ENCODE data around the gene ARL2. TPM values are rescaled to one million over a fixed set of nuclear protein-coding genes. Genes with fewer than 3 reads are reported as not detected.

The ARL2 gene
- total and polyA plus RNA-seq, 2 donors (not counting 3 experiments of a cell fraction or from before 2014, with no cell fraction given) = 109 to 259 TPM

DNA sequence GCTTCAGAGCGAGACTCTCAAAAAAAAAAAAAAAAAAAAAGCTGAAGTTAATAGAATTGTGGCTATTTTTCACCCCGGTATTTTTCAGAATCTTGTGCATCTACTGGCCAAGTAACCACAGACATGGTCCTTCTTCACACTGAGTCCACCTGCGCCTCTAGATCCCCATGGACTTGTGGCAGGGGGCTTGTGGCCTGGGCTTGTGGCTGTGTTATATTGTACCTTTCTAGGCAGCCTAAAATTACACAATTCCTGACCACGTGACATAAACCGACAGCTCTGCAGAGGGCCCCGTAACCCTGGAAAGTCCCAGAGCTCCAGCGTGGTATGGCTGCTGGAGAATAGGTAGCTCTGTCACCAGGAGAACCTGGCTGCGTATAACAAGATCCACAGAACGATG, 55.3 kb downstream of the ARL2 start:
- Histone ChIP-seq H3K4me2 (ENCODE audit: insufficient read depth, low read length) (no peak overlapping the region), H3K9me3 (replicated peaks; ENCODE audit: control insufficient read depth, insufficient read depth, low read length) (no peaks in the 10 kb centered on the region), H2AFZ (ENCODE audit: low read depth, low read length) (no peak overlapping the region), H4K20me1 (replicated peaks; ENCODE audit: control insufficient read depth, extremely low read depth, insufficient read depth, low read length) (no peaks in the 10 kb centered on the region), H3K4me3 (replicated peaks in 1 of 3; ENCODE audit: insufficient read depth in 1 of 3, low read depth in 1 of 3, low read length in 3 of 3) (no peak overlapping the region), H3K9me1 (replicated peaks; ENCODE audit: control insufficient read depth, extremely low read depth, insufficient read depth, low read length) (no peaks in the 10 kb centered on the region), H3K36me3 (ENCODE audit: control insufficient read depth in 2 of 2, extremely low read depth in 1 of 2, insufficient read depth in 2 of 2, low read length in 2 of 2) (no peaks in the 10 kb centered on the region), H3K27me3 (ENCODE audit: control insufficient read depth in 2 of 2, insufficient read depth in 2 of 2, low read length in 2 of 2) (no peaks in the 10 kb centered on the region), H3K9ac (replicated peaks; ENCODE audit: extremely low read depth, insufficient read depth, low read length) (no peak overlapping the region), H3K4me1 (ENCODE audit: control insufficient read depth, extremely low read depth, insufficient read depth, low read length) (no peaks in the 10 kb centered on the region), H3K27ac (ENCODE audit: insufficient read depth, low read depth, low read length) (no peak overlapping the region), H3K79me2 (ENCODE audit: control insufficient read depth, insufficient read depth, low read length) (no peaks in the 10 kb centered on the region)
- dilution Hi-C loops (cut with MboI; ENCODE audit: extremely low pct_ligation_motif_present, low sequenced_read_pairs) = no loop called here
- no peak for FAIRE-seq
- no TSS peak for BruUV-seq (replicated peaks)
- TF ChIP-seq JUN (IDR thresholded peaks at IDR 0.05; ENCODE audit: borderline replicate concordance, insufficient read depth, insufficient read length, low read depth) = no peak
- TF ChIP-seq FOS (IDR thresholded peaks at IDR 0.05; ENCODE audit: borderline replicate concordance, insufficient read depth, low read length) = no peak
- TF ChIP-seq, protein P1, sequence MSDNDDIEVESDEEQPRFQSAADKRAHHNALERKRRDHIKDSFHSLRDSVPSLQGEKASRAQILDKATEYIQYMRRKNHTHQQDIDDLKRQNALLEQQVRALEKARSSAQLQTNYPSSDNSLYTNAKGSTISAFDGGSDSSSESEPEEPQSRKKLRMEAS (IDR thresholded peaks at IDR 0.05; ENCODE audit: insufficient read depth, insufficient read length) = no peak
- no peak for TF ChIP-seq POLR2A (IDR thresholded peaks at IDR 0.05; ENCODE audit: low read depth, low read length)
- TF ChIP-seq MYC (IDR thresholded peaks at IDR 0.05; ENCODE audit: low read depth, low read length) = no peak
- TF ChIP-seq, protein P2, sequence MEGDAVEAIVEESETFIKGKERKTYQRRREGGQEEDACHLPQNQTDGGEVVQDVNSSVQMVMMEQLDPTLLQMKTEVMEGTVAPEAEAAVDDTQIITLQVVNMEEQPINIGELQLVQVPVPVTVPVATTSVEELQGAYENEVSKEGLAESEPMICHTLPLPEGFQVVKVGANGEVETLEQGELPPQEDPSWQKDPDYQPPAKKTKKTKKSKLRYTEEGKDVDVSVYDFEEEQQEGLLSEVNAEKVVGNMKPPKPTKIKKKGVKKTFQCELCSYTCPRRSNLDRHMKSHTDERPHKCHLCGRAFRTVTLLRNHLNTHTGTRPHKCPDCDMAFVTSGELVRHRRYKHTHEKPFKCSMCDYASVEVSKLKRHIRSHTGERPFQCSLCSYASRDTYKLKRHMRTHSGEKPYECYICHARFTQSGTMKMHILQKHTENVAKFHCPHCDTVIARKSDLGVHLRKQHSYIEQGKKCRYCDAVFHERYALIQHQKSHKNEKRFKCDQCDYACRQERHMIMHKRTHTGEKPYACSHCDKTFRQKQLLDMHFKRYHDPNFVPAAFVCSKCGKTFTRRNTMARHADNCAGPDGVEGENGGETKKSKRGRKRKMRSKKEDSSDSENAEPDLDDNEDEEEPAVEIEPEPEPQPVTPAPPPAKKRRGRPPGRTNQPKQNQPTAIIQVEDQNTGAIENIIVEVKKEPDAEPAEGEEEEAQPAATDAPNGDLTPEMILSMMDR (IDR thresholded peaks at IDR 0.05; ENCODE audit: extremely low read depth in 1 of 2, insufficient read depth in 1 of 2, low read depth in 1 of 2, low read length in 2 of 2) = no peak
- TF ChIP-seq GATA2 (IDR thresholded peaks at IDR 0.05; ENCODE audit: insufficient read depth, insufficient read length, low read depth, low read length) = no peak
- no peak for TF ChIP-seq POLR2AphosphoS5 (IDR thresholded peaks at IDR 0.05; ENCODE audit: insufficient read depth, low read depth, low read length)
- no peak for TF ChIP-seq EZH2 (IDR thresholded peaks at IDR 0.05; ENCODE audit: borderline replicate concordance, low read depth, low read length, severe bottlenecking)
- POLR2A ChIA-PET = no interaction called here
- CTCF ChIA-PET = interaction anchor here (1.1 kb wide), 1 partner anchor 13 kb away, joined by 4 read pairs; no protein-coding TSS in a partner anchor
- intact Hi-C loops (cut with micrococcal nuclease) = no loop called here
- no peak for DNase-seq (ENCODE audit: low read depth, low spot score)

Small RNA genes lying within 50 kb of the gene (microRNA-seq; reads per million reads assigned to microRNA genes)
- gene MIR6879 (ENCODE audit: borderline number of aligned reads, borderline replicate concordance) = not detected

Small RNA genes lying within 50 kb of the gene (small RNA-seq; reads per million reads assigned to genes)
- gene MIR6879 (ENCODE audit: insufficient read depth, insufficient read length, low read depth, low replicate concordance) (not detected), gene SNX15 (ENCODE audit: insufficient read depth, insufficient read length, low read depth, low replicate concordance) (not detected)

Other genes with a start within 250 kb of the ARL2 start
- gene SF1, start 235.6 kb upstream of the ARL2 start, total RNA-seq = 322 and 342 TPM in 2 replicates
- gene SF1, start 235.6 kb upstream of the ARL2 start, polyA plus RNA-seq = 94.0 and 95.0 TPM in 2 replicates
- gene MAP4K2, start 210.9 kb upstream of the ARL2 start, total RNA-seq = 43.3 and 48.5 TPM in 2 replicates
- gene MAP4K2, start 210.9 kb upstream of the ARL2 start, polyA plus RNA-seq = 44.0 and 51.6 TPM in 2 replicates
- 41.1 and 41.6 TPM in 2 replicates for gene MEN1, start 203.6 kb upstream of the ARL2 start, total RNA-seq
- 43.1 and 48.8 TPM in 2 replicates for gene MEN1, start 203.6 kb upstream of the ARL2 start, polyA plus RNA-seq
- gene CDC42BPG, start 169.5 kb upstream of the ARL2 start, total RNA-seq = 0.42 and 0.62 TPM in 2 replicates
- 0.13 and 0.19 TPM in 2 replicates for gene CDC42BPG, start 169.5 kb upstream of the ARL2 start, polyA plus RNA-seq
- 98.0 and 109 TPM in 2 replicates for gene EHD1, start 135.5 kb upstream of the ARL2 start, total RNA-seq
- gene EHD1, start 135.5 kb upstream of the ARL2 start, polyA plus RNA-seq = 136 and 140 TPM in 2 replicates
- 24.3 and 27.4 TPM in 2 replicates for gene ATG2A, start 97.0 kb upstream of the ARL2 start, total RNA-seq
- 13.4 and 17.6 TPM in 2 replicates for gene ATG2A, start 97.0 kb upstream of the ARL2 start, polyA plus RNA-seq
- gene PPP2R5B, start 89.5 kb upstream of the ARL2 start, total RNA-seq = 17.8 and 21.5 TPM in 2 replicates
- gene PPP2R5B, start 89.5 kb upstream of the ARL2 start, polyA plus RNA-seq = 17.6 and 20.9 TPM in 2 replicates
- not detected in 2 replicates for gene GPHA2, start 78.3 kb upstream of the ARL2 start, total RNA-seq
- gene GPHA2, start 78.3 kb upstream of the ARL2 start, polyA plus RNA-seq = not detected in 2 replicates
- not detected in 2 replicates for gene MAJIN, start 42.1 kb upstream of the ARL2 start, total RNA-seq
- 0.07 TPM in 1 of 2 replicates, not detected in the other for gene MAJIN, start 42.1 kb upstream of the ARL2 start, polyA plus RNA-seq
- 0.75 and 0.81 TPM in 2 replicates for gene BATF2, start 17.2 kb upstream of the ARL2 start, total RNA-seq
- 0.75 and 1.5 TPM in 2 replicates for gene BATF2, start 17.2 kb upstream of the ARL2 start, polyA plus RNA-seq
- 21.0 and 21.8 TPM in 2 replicates for gene SNX15, start 13.3 kb downstream of the ARL2 start, total RNA-seq
- 15.2 and 15.5 TPM in 2 replicates for gene SNX15, start 13.3 kb downstream of the ARL2 start, polyA plus RNA-seq
- 16.6 and 18.0 TPM in 2 replicates for gene SAC3D1, start 27.1 kb downstream of the ARL2 start, total RNA-seq
- gene SAC3D1, start 27.1 kb downstream of the ARL2 start, polyA plus RNA-seq = 17.0 and 22.2 TPM in 2 replicates
- gene NAALADL1, start 44.4 kb downstream of the ARL2 start, total RNA-seq = 4.4 and 6.8 TPM in 2 replicates
- gene NAALADL1, start 44.4 kb downstream of the ARL2 start, polyA plus RNA-seq = 13.9 and 16.5 TPM in 2 replicates
- 34.1 and 35.7 TPM in 2 replicates for gene CDCA5, start 69.9 kb downstream of the ARL2 start, total RNA-seq
- 14.0 and 16.4 TPM in 2 replicates for gene CDCA5, start 69.9 kb downstream of the ARL2 start, polyA plus RNA-seq
- gene ZFPL1, start 70.1 kb downstream of the ARL2 start, total RNA-seq = 37.6 and 45.1 TPM in 2 replicates
- gene ZFPL1, start 70.1 kb downstream of the ARL2 start, polyA plus RNA-seq = 139 and 186 TPM in 2 replicates
- 102 and 108 TPM in 2 replicates for gene VPS51, start 82.1 kb downstream of the ARL2 start, total RNA-seq
- gene VPS51, start 82.1 kb downstream of the ARL2 start, polyA plus RNA-seq = 146 and 196 TPM in 2 replicates
- 11.6 and 16.2 TPM in 2 replicates for gene TM7SF2, start 97.7 kb downstream of the ARL2 start, total RNA-seq
- gene TM7SF2, start 97.7 kb downstream of the ARL2 start, polyA plus RNA-seq = 39.5 and 47.1 TPM in 2 replicates
- gene ZNHIT2, start 103.5 kb downstream of the ARL2 start, total RNA-seq = 9.0 and 9.2 TPM in 2 replicates
- gene ZNHIT2, start 103.5 kb downstream of the ARL2 start, polyA plus RNA-seq = 7.1 and 12.8 TPM in 2 replicates
- 746 and 784 TPM in 2 replicates for gene FAU, start 108.0 kb downstream of the ARL2 start, total RNA-seq
- gene FAU, start 108.0 kb downstream of the ARL2 start, polyA plus RNA-seq = 741 and 809 TPM in 2 replicates
- 49.7 and 51.6 TPM in 2 replicates for gene MRPL49, start 108.2 kb downstream of the ARL2 start, total RNA-seq
- gene MRPL49, start 108.2 kb downstream of the ARL2 start, polyA plus RNA-seq = 76.8 and 90.4 TPM in 2 replicates
- gene SYVN1, start 120.4 kb downstream of the ARL2 start, total RNA-seq = 34.5 and 36.0 TPM in 2 replicates
- gene SYVN1, start 120.4 kb downstream of the ARL2 start, polyA plus RNA-seq = 39.1 and 45.1 TPM in 2 replicates
- not detected in 2 replicates for gene SPDYC, start 156.1 kb downstream of the ARL2 start, total RNA-seq
- gene SPDYC, start 156.1 kb downstream of the ARL2 start, polyA plus RNA-seq = not detected in 2 replicates
- 201 and 217 TPM in 2 replicates for gene CAPN1, start 167.8 kb downstream of the ARL2 start, total RNA-seq
- gene CAPN1, start 167.8 kb downstream of the ARL2 start, polyA plus RNA-seq = 218 and 293 TPM in 2 replicates
- gene POLA2, start 247.8 kb downstream of the ARL2 start, total RNA-seq = 24.0 and 25.4 TPM in 2 replicates
- 30.0 and 36.2 TPM in 2 replicates for gene POLA2, start 247.8 kb downstream of the ARL2 start, polyA plus RNA-seq